Trophoblast cell (in vitro differentiated cells and primary cell): ENCODE measurements around the gene EFNA5.

Experiments
- DNase-seq, 2 donors: peaks; one replicate each; pipeline ENCODE4 v3.0.0-alpha.2; 2016
- H2AFZ ChIP-seq: 2 replicates; pipeline ENCODE4 v1.6.1; 2013; ENCODE audit warnings: low read length, moderate library complexity, mild to moderate bottlenecking; ENCODE audit not compliant: insufficient read depth, poor library complexity
- H2AK5ac ChIP-seq: 2 replicates; pipeline ENCODE4 v1.6.1; 2013; ENCODE audit warnings: mild to moderate bottlenecking, low read length
- H2BK120ac ChIP-seq: 2 replicates; pipeline ENCODE4 v1.6.1; 2013; ENCODE audit warnings: low read length, mild to moderate bottlenecking, moderate library complexity; ENCODE audit not compliant: insufficient read depth, poor library complexity
- H2BK12ac ChIP-seq: 2 replicates; pipeline ENCODE4 v1.6.1; 2013; ENCODE audit warnings: mild to moderate bottlenecking, low read length, moderate library complexity
- H2BK5ac ChIP-seq: 2 replicates; pipeline ENCODE4 v1.6.1; 2013; ENCODE audit warnings: low read length, low read depth, moderate library complexity, mild to moderate bottlenecking; ENCODE audit not compliant: poor library complexity
- H3K14ac ChIP-seq: 2 replicates; pipeline ENCODE4 v1.6.1; 2013; ENCODE audit warnings: mild to moderate bottlenecking, low read length
- H3K18ac ChIP-seq: 2 replicates; pipeline ENCODE4 v1.6.1; 2013; ENCODE audit warnings: mild to moderate bottlenecking, low read length
- H3K23ac ChIP-seq: 2 replicates; pipeline ENCODE4 v1.6.1; 2013; ENCODE audit warnings: low read length
- H3K27ac ChIP-seq: 2 replicates; pipeline ENCODE4 v1.5.1; 2013; ENCODE audit warnings: low read depth, mild to moderate bottlenecking, inconsistent platforms, low read length, moderate library complexity
- H3K27me3 ChIP-seq: 2 replicates; pipeline ENCODE4 v1.6.1; 2013; ENCODE audit warnings: inconsistent platforms, mild to moderate bottlenecking, low read length, moderate library complexity; ENCODE audit not compliant: insufficient read depth
- H3K36me3 ChIP-seq, 2 experiments: 1 replicate in 1 of 2; 2 replicates in 1 of 2; pipeline ENCODE4 v1.6.1; 2013; ENCODE audit warnings: low read length in 2 of 2, mild to moderate bottlenecking in 2 of 2, moderate library complexity in 1 of 2; ENCODE audit not compliant: insufficient read depth in 2 of 2, control insufficient read depth in 1 of 2
- H3K4ac ChIP-seq: 2 replicates; pipeline ENCODE4 v1.6.1; 2013; ENCODE audit warnings: low read depth, mild to moderate bottlenecking, low read length, moderate library complexity
- H3K4me1 ChIP-seq, 2 experiments: 1 replicate in 1 of 2; 2 replicates in 1 of 2; pipeline ENCODE4 v1.6.1; 2013; ENCODE audit warnings: low read length in 2 of 2, mild to moderate bottlenecking in 2 of 2, moderate library complexity in 1 of 2; ENCODE audit not compliant: insufficient read depth in 2 of 2, control insufficient read depth in 1 of 2
- H3K4me2 ChIP-seq: 2 replicates; pipeline ENCODE4 v1.6.1; 2013; ENCODE audit warnings: inconsistent platforms, mild to moderate bottlenecking, low read length, moderate library complexity
- H3K4me3 ChIP-seq: 2 replicates; pipeline ENCODE4 v1.5.1; 2013; ENCODE audit warnings: mild to moderate bottlenecking, low read depth, low read length, inconsistent platforms
- H3K79me1 ChIP-seq: one replicate; pipeline ENCODE4 v1.6.1; 2013; ENCODE audit warnings: low read length
- H3K79me2 ChIP-seq: 2 replicates; pipeline ENCODE4 v1.6.1; 2013; ENCODE audit warnings: low read length, mild to moderate bottlenecking; ENCODE audit not compliant: control insufficient read depth, insufficient read depth, poor library complexity
- H3K9ac ChIP-seq: 2 replicates; pipeline ENCODE4 v1.6.1; 2013; ENCODE audit warnings: mild to moderate bottlenecking, low read length
- H3K9me3 ChIP-seq: 2 replicates; pipeline ENCODE4 v1.6.1; 2013; ENCODE audit warnings: low read depth, mild to moderate bottlenecking, control low read depth, inconsistent platforms, low read length; ENCODE audit not compliant: insufficient read depth
- H4K12ac ChIP-seq: 2 replicates; pipeline ENCODE4 v1.6.1; 2013; ENCODE audit warnings: low read depth, mild to moderate bottlenecking, low read length, moderate library complexity
- H4K8ac ChIP-seq: 2 replicates; pipeline ENCODE4 v1.6.1; 2013; ENCODE audit warnings: low read depth, mild to moderate bottlenecking, low read length, moderate library complexity
- H4K91ac ChIP-seq: one replicate; pipeline ENCODE4 v1.6.1; 2013; ENCODE audit warnings: low read depth, mild to moderate bottlenecking, low read length, moderate library complexity
- WGBS: extraction: QIAGEN DNeasy Blood & Tissue Kit; methylation state at CpG from one replicate; pipeline ENCODE4 v1.1.7; 2013; ENCODE audit warnings: missing lambda C conversion rate; ENCODE audit not compliant: insufficient read length, insufficient coverage; ENCODE audit errors: extremely low coverage; 5-methylcytosine and 5-hydroxymethylcytosine counted together

Gene EFNA5

DNA sequence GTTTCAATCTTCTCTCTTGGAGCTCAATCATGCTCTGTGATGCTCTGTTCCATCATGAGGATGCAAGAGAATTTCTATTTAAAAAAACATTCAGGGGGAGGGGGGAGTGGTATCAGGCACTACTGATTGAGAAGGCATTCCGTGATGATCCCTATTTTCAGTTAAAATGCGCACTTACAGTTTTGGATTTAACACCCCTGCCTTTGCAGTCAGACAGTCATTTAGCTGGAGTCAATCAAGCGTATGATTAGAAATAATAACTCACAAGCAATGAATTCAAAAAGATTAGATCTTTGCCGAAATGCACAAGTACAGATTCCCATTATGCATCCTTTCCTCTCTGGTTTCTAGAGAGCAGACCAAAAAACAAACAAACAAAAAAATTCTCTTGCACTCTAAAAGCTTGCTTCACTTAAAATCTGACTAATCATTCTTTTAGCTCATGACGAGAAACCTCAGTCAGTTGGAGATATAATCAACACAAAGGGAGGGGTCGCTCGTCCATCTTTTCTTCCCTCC, 55.4 kb downstream of the EFNA5 start:
- Histone ChIP-seq H3K14ac (no peak overlapping the region), H3K4ac (no peak overlapping the region), H3K27ac (no peak overlapping the region), H4K8ac (no peak overlapping the region), H2BK120ac (no peak overlapping the region), H3K79me1 (no peaks in the 10 kb centered on the region), H4K12ac (no peak overlapping the region), H3K9me3 (no peaks in the 10 kb centered on the region), H3K9ac (no peak overlapping the region), H3K36me3 (no peaks in the 10 kb centered on the region), H3K4me2 (no peak overlapping the region), H3K27me3 (no peaks in the 10 kb centered on the region), H3K23ac (no peak overlapping the region), H2BK12ac (no peak overlapping the region), H3K18ac (no peak overlapping the region), H2BK5ac (no peak overlapping the region), H2AFZ (no peak overlapping the region), H3K4me1 (no peaks in the 10 kb centered on the region), H3K4me3 (no peak overlapping the region), H4K91ac (no peak overlapping the region), H3K79me2 (no peaks in the 10 kb centered on the region), H2AK5ac (no peak overlapping the region)
- no peak for DNase-seq
- no CpG with 5 or more reads among the region's 7 CpGs for WGBS

DNA sequence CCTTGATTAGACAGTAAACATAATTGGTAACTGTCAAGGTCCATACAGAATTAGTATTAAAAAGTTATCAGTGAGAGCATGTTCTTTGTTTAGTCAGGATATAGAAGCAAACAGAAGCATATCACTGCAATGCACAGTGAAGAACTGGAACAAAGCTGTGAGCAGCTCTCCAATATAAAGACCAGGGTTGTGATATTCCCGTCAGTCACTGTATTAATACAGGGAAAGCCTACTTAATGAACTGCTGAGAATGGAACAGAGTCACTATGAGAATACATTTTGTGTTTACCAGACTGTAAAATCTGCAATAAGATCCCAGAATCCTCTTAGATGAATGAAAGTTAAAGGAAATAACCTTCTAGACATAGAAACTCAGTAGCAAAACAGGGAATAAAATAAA, 58.2 kb downstream of the EFNA5 start:
- H3K4me2 ChIP-seq = no peak overlapping the region
- no peaks in the 10 kb centered on the region for H3K79me2 ChIP-seq
- no peaks in the 10 kb centered on the region for H3K27me3 ChIP-seq
- no peak overlapping the region for H2BK120ac ChIP-seq
- H3K9me3 ChIP-seq = no peaks in the 10 kb centered on the region
- H3K14ac ChIP-seq = no peak overlapping the region
- no peak overlapping the region for H3K27ac ChIP-seq
- no peak overlapping the region for H2AK5ac ChIP-seq
- H3K4me1 ChIP-seq = no peaks in the 10 kb centered on the region
- no peak overlapping the region for H3K18ac ChIP-seq
- no peak overlapping the region for H4K8ac ChIP-seq
- H2AFZ ChIP-seq = no peak overlapping the region
- H3K9ac ChIP-seq = no peak overlapping the region
- no peak overlapping the region for H4K12ac ChIP-seq
- H3K4me3 ChIP-seq = no peak overlapping the region
- no peaks in the 10 kb centered on the region for H3K36me3 ChIP-seq
- H2BK5ac ChIP-seq = no peak overlapping the region
- no peaks in the 10 kb centered on the region for H3K79me1 ChIP-seq
- no peak overlapping the region for H2BK12ac ChIP-seq
- no CpG with 5 or more reads among the region's 1 CpG for WGBS
- no peak overlapping the region for H3K4ac ChIP-seq
- H4K91ac ChIP-seq = no peak overlapping the region
- DNase-seq = no peak
- no peak overlapping the region for H3K23ac ChIP-seq

DNA sequence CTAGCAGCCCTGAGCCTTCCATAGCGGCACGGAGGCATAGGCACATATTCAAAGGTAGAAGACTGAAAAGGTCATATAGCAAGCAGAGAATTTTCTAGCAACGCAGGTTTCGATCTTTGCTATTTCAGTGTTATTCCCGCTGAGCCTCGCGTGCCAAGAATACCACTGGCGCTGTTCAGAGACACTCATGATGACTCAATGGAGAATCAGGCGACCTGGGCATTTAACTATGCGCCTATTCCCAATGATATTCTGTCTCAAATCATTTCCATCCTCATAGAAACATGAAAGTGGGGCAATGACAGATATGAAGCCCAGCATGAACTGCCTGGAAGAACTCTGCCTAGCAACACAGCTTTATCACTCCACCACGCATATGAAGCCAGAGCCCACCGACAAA, 59.9 kb downstream of the EFNA5 start:
- Histone ChIP-seq H4K8ac (no peak overlapping the region), H2BK12ac (no peak overlapping the region), H3K14ac (no peak overlapping the region), H3K79me1 (no peaks in the 10 kb centered on the region), H3K27ac (no peak overlapping the region), H3K18ac (no peak overlapping the region), H3K27me3 (no peaks in the 10 kb centered on the region), H3K4me3 (no peak overlapping the region), H3K23ac (no peak overlapping the region), H3K4me1 (no peaks in the 10 kb centered on the region), H2AFZ (peak overlapping the region; percentile 54), H3K4ac (no peak overlapping the region), H4K91ac (no peak overlapping the region), H3K79me2 (no peaks in the 10 kb centered on the region), H3K36me3 (no peaks in the 10 kb centered on the region), H3K9me3 (no peaks in the 10 kb centered on the region), H2BK5ac (no peak overlapping the region), H3K9ac (no peak overlapping the region), H2AK5ac (no peak overlapping the region), H2BK120ac (no peak overlapping the region), H4K12ac (no peak overlapping the region), H3K4me2 (no peak overlapping the region)
- WGBS = no CpG with 5 or more reads among the region's 12 CpGs
- DNase-seq = peak in 1 of 2 donors; percentile 39

DNA sequence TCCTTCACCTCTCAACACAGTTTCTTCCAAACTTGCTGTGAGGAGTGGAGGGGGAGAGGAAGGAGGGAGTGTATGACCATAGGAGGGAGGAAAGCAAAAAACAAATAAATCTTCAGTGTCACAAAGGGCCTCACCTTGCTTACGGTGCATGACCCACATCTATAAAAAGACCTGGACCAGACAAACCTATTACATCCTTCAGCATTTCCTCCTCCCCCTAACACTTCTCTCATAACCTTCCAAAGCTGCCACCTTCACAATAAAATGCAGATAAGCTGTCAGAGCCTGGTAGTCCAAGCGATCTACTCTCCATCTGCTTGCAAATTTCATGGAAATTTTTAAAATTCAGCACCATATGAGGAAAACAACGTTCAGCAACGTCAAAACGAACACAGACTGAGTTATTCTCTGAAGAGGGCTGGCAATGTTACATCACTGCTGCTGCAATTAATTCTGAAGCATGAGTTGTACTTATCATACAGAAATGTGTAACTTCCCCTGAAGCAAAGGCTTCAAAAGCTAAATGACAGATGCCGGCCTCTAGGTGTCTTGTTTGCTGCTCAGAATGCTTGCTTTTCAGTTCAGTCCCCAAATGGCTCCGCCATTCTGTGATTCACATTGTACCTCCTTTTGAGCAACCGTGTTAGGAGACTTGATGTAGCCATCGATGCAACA, 62.9 kb downstream of the EFNA5 start:
- WGBS = no CpG with 5 or more reads among the region's 9 CpGs
- Histone ChIP-seq H3K4me1 (no peaks in the 10 kb centered on the region), H3K4me3 (no peak overlapping the region), H2AFZ (no peak overlapping the region), H3K36me3 (no peaks in the 10 kb centered on the region), H3K27ac (no peak overlapping the region), H2BK120ac (no peak overlapping the region), H3K23ac (no peak overlapping the region), H3K9me3 (no peaks in the 10 kb centered on the region), H4K91ac (no peak overlapping the region), H4K8ac (no peak overlapping the region), H2BK5ac (no peak overlapping the region), H2AK5ac (no peak overlapping the region), H3K79me1 (no peaks in the 10 kb centered on the region), H3K27me3 (no peaks in the 10 kb centered on the region), H3K4me2 (no peak overlapping the region), H3K9ac (no peak overlapping the region), H3K18ac (no peak overlapping the region), H4K12ac (no peak overlapping the region), H3K79me2 (no peaks in the 10 kb centered on the region), H2BK12ac (no peak overlapping the region), H3K14ac (no peak overlapping the region), H3K4ac (no peak overlapping the region)
- peak; percentile 15 to 49 for DNase-seq
